DND-41 (cell line): Measurements from ENCODE around the gene CEP112.

ENCODE experiments used
- EZH2 ChIP-seq: IDR thresholded peaks from 3 replicates; pipeline ENCODE4 v1.6.1; 2012; ENCODE audit warnings: borderline replicate concordance, low read depth, mild to moderate bottlenecking, moderate library complexity, low read length, inconsistent platforms; ENCODE audit not compliant: severe bottlenecking
- TF ChIP-seq, protein P1 (sequence below): IDR thresholded peaks from 2 replicates; pipeline ENCODE4 v1.5.1; 2012; ENCODE audit warnings: borderline replicate concordance, low read length, moderate library complexity, mild to moderate bottlenecking; ENCODE audit not compliant: poor library complexity, severe bottlenecking; ENCODE audit errors: extremely low read depth

DNA sequence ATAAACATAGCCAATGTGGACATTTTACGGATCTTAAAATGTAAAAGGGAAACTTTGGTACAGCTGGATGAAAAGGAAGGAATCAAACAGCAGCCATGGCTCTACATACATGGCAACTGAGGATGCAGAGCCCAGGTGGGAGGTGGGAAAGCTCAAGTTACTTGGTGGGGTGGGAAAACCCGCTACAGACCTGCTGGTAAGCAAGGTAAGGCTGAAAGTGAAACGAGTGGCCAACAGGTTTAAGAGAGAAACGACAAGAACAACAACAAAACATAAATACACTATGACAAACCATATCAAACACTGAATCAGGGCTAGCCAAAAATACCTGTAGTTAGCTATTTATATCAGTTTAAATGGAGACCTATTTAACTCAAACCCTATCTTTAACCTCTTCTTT, 185.3 kb downstream of the CEP112 start:
- TF ChIP-seq, protein P1, sequence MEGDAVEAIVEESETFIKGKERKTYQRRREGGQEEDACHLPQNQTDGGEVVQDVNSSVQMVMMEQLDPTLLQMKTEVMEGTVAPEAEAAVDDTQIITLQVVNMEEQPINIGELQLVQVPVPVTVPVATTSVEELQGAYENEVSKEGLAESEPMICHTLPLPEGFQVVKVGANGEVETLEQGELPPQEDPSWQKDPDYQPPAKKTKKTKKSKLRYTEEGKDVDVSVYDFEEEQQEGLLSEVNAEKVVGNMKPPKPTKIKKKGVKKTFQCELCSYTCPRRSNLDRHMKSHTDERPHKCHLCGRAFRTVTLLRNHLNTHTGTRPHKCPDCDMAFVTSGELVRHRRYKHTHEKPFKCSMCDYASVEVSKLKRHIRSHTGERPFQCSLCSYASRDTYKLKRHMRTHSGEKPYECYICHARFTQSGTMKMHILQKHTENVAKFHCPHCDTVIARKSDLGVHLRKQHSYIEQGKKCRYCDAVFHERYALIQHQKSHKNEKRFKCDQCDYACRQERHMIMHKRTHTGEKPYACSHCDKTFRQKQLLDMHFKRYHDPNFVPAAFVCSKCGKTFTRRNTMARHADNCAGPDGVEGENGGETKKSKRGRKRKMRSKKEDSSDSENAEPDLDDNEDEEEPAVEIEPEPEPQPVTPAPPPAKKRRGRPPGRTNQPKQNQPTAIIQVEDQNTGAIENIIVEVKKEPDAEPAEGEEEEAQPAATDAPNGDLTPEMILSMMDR, result no peak
- TF ChIP-seq EZH2, result no peak
